Endodermal cell (in vitro differentiated cells): Measurements from ENCODE around the gene CUEDC1. TPM values are rescaled to one million over a fixed set of nuclear protein-coding genes. Genes with fewer than 3 reads are reported as not detected.

Experiments
- DNase-seq: peaks from one replicate; pipeline ENCODE4 v3.0.0-alpha.2; 2017
- H3K27ac ChIP-seq: 2 replicates; pipeline ENCODE4 v1.5.1; 2013; ENCODE audit warnings: mild to moderate bottlenecking, low read depth, low read length, moderate library complexity
- H3K27me3 ChIP-seq: 2 replicates; pipeline ENCODE4 v1.6.1; 2013; ENCODE audit warnings: mild to moderate bottlenecking, low read length, moderate library complexity; ENCODE audit not compliant: insufficient read depth, control insufficient read depth, poor library complexity, severe bottlenecking
- H3K36me3 ChIP-seq: 2 replicates; pipeline ENCODE4 v1.7.0; 2013; ENCODE audit warnings: mild to moderate bottlenecking, low read length, moderate library complexity; ENCODE audit not compliant: control insufficient read depth, insufficient read depth
- H3K4me1 ChIP-seq: one replicate; pipeline ENCODE4 v1.7.0; 2013; ENCODE audit warnings: low read length; ENCODE audit not compliant: control insufficient read depth, insufficient read depth
- H3K4me3 ChIP-seq: 2 replicates; pipeline ENCODE4 v1.5.1; 2013; ENCODE audit warnings: mild to moderate bottlenecking, low read length, moderate library complexity
- H3K9ac ChIP-seq: 2 replicates; pipeline ENCODE4 v1.6.1; 2013; ENCODE audit warnings: mild to moderate bottlenecking, low read length, moderate library complexity; ENCODE audit not compliant: poor library complexity, severe bottlenecking; ENCODE audit errors: extremely low read depth
- H3K9me3 ChIP-seq: 2 replicates; pipeline ENCODE4 v1.6.1; 2013; ENCODE audit warnings: mild to moderate bottlenecking, low read length, moderate library complexity; ENCODE audit not compliant: control insufficient read depth
- H3K27ac Mint-ChIP-seq: 2 replicates; pipeline ENCODE4 v1.8.0; 2020; ENCODE audit warnings: mixed read lengths
- H3K27me3 Mint-ChIP-seq: 2 replicates; pipeline ENCODE4 v1.8.0; 2021; ENCODE audit warnings: mild to moderate bottlenecking, mixed read lengths; ENCODE audit not compliant: insufficient read depth
- H3K36me3 Mint-ChIP-seq: 2 replicates; pipeline ENCODE4 v1.8.0; 2020; ENCODE audit warnings: low read depth, mixed read lengths
- H3K4me1 Mint-ChIP-seq: 2 replicates; pipeline ENCODE4 v1.8.0; 2020; ENCODE audit warnings: mixed read lengths
- H3K4me3 Mint-ChIP-seq: 2 replicates; pipeline ENCODE4 v1.8.0; 2020; ENCODE audit warnings: mild to moderate bottlenecking, moderate library complexity, mixed read lengths
- H3K9me3 Mint-ChIP-seq: 2 replicates; pipeline ENCODE4 v1.8.0; 2020; ENCODE audit warnings: mild to moderate bottlenecking, mixed read lengths
- WGBS, 2 experiments: methylation state at CpG; one replicate each; pipeline versions ENCODE4 v1.1.5 to v1.1.7; 2013; ENCODE audit warnings: missing lambda C conversion rate in 2 of 2, mixed read lengths in 1 of 2; ENCODE audit not compliant: insufficient coverage in 1 of 2, insufficient read length in 1 of 2; 5-methylcytosine and 5-hydroxymethylcytosine counted together
- total RNA-seq, 2 donors: library from RNA; stranded (reverse); fragmentation: NEBNext Ultra II Directional in 1 of 2; extraction: Animal tissue kit (Norgen Biotek cat#: 25700) in 1 of 2; gene quantifications; 2 replicates in 1 of 2; 3 replicates in 1 of 2; pipeline ENCODE4 v1.2.1, GENCODE V29; 2021
- TF ChIP-seq, protein P1 (sequence below): fragments of 200-600 bp; sonication (generic); conservative IDR thresholded peaks from 2 replicates; pipeline ENCODE4 v1.5.0; 2021; ENCODE audit warnings: antibody characterized with exemption, mild to moderate bottlenecking

CUEDC1 gene
- total RNA-seq, 2 donors from 2014 or later = 11.0 to 18.7 TPM

DNA sequence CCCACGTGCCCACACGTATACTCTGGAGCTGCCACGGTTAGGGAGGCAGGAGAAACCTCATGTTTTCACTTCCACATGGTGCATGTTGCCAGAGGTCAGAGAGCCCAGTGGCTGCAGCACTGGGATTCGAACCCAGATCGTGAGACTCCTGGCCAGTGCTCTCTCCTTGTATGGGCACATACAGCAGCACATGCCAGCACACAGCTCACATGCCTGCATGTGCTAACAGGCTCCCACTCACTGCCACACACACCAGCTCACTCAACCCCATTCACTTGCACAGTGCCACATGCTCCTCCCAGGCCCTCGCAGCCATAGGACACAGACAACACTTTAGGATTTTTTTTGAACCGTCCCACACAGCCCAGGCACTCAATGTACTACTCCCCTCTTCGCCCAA is 55.8 kb downstream of the CUEDC1 start:
- H3K27ac ChIP-seq = peak overlapping the region; percentile 99
- H3K36me3 Mint-ChIP-seq = no peaks in the 10 kb centered on the region
- peaks cover 39% of the 10 kb centered on the region for H3K4me1 ChIP-seq
- no peaks in the 10 kb centered on the region for H3K9me3 ChIP-seq
- H3K27me3 ChIP-seq = no peaks in the 10 kb centered on the region
- H3K9me3 Mint-ChIP-seq = no peaks in the 10 kb centered on the region
- H3K9ac ChIP-seq = no peak overlapping the region
- H3K27me3 Mint-ChIP-seq = no peaks in the 10 kb centered on the region
- H3K27ac Mint-ChIP-seq = peak overlapping the region; percentile 92
- no peak overlapping the region for H3K4me3 Mint-ChIP-seq
- WGBS, 2 experiments = 86 to 100% methylated on average over 1 to 8 of the region's 8 CpGs
- peaks cover 58% of the 10 kb centered on the region for H3K4me1 Mint-ChIP-seq
- no peak overlapping the region for H3K4me3 ChIP-seq
- no peaks in the 10 kb centered on the region for H3K36me3 ChIP-seq
- TF ChIP-seq, protein P1, sequence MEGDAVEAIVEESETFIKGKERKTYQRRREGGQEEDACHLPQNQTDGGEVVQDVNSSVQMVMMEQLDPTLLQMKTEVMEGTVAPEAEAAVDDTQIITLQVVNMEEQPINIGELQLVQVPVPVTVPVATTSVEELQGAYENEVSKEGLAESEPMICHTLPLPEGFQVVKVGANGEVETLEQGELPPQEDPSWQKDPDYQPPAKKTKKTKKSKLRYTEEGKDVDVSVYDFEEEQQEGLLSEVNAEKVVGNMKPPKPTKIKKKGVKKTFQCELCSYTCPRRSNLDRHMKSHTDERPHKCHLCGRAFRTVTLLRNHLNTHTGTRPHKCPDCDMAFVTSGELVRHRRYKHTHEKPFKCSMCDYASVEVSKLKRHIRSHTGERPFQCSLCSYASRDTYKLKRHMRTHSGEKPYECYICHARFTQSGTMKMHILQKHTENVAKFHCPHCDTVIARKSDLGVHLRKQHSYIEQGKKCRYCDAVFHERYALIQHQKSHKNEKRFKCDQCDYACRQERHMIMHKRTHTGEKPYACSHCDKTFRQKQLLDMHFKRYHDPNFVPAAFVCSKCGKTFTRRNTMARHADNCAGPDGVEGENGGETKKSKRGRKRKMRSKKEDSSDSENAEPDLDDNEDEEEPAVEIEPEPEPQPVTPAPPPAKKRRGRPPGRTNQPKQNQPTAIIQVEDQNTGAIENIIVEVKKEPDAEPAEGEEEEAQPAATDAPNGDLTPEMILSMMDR = no peak
- DNase-seq = no peak

GRCh38 chr17:57898487-57899311 is 56.5 kb downstream of the CUEDC1 start:
- Histone ChIP-seq H3K27me3 (no peaks in the 10 kb centered on the region), H3K4me3 (no peak overlapping the region), H3K36me3 (no peaks in the 10 kb centered on the region), H3K27ac (peak overlapping the region; percentile 99), H3K4me1 (peaks cover 39% of the 10 kb centered on the region), H3K9me3 (no peaks in the 10 kb centered on the region), H3K9ac (peak overlapping the region; percentile 28)
- TF ChIP-seq, protein P1 = no peak
- Mint-ChIP-seq H3K4me3 (no peak overlapping the region), H3K27me3 (no peaks in the 10 kb centered on the region), H3K36me3 (no peaks in the 10 kb centered on the region), H3K27ac (peak overlapping the region; percentile 92), H3K4me1 (peaks cover 57% of the 10 kb centered on the region), H3K9me3 (no peaks in the 10 kb centered on the region)
- peak; percentile 96 for DNase-seq
- WGBS, 2 experiments = 70% methylated on average over 9 of the region's 9 CpGs; no CpG with 5 or more reads in 1 of the 2 experiments

- TF ChIP-seq, protein P1 = no peak
- no peaks in the 10 kb centered on the region for H3K27me3 Mint-ChIP-seq
- no peak overlapping the region for H3K27ac Mint-ChIP-seq
- Histone ChIP-seq H3K36me3 (no peaks in the 10 kb centered on the region), H3K4me1 (peaks cover 29% of the 10 kb centered on the region), H3K9ac (no peak overlapping the region), H3K4me3 (no peak overlapping the region), H3K9me3 (no peaks in the 10 kb centered on the region), H3K27me3 (no peaks in the 10 kb centered on the region), H3K27ac (no peak overlapping the region)
- no peak for DNase-seq
- H3K9me3 Mint-ChIP-seq = no peaks in the 10 kb centered on the region
- no peak overlapping the region for H3K4me3 Mint-ChIP-seq
- WGBS, 2 experiments = 91 to 100% methylated on average over 2 to 8 of the region's 8 CpGs
- no peaks in the 10 kb centered on the region for H3K36me3 Mint-ChIP-seq
- peaks cover 40% of the 10 kb centered on the region for H3K4me1 Mint-ChIP-seq
Observed at GRCh38 chr17:57895382-57896060, 59.7 kb downstream of the CUEDC1 start.
